B cell (primary cell): ENCODE results near the gene ST8SIA5. TPM values are rescaled to one million over a fixed set of nuclear protein-coding genes. Genes with fewer than 3 reads are reported as not detected.

Experiments
- ATAC-seq: fragments of 200-7000 bp; cut with Tn5 transposase; one replicate; pipeline ENCODE4 v1.10.0; 2021; ENCODE audit warnings: low read depth, mild to moderate bottlenecking, moderate number of reproducible peaks, moderate library complexity
- CTCF ChIA-PET: fragments of 350-600 bp; sonication (Branson Sonifier 250); formaldehyde crosslinking; loops from one replicate; lab custom pipeline; 2021; ENCODE audit warnings: antibody characterized with exemption, inconsistent platforms; lab: Charles Lee
- POLR2A ChIA-PET: fragments of 350-600 bp; sonication (Branson Sonifier 250); formaldehyde crosslinking; loops from one replicate; lab custom pipeline; 2021; ENCODE audit warnings: antibody characterized with exemption; lab: Charles Lee
- DNase-seq: peaks from one replicate; pipeline ENCODE4 v3.0.0; 2013
- H2AFZ ChIP-seq: 2 replicates; pipeline ENCODE4 v1.6.1; 2012; ENCODE audit warnings: mild to moderate bottlenecking, low read depth, low read length; ENCODE audit not compliant: insufficient read depth, poor library complexity, severe bottlenecking
- H3K27ac ChIP-seq, 2 donors: 1 replicate in 1 of 2; 2 replicates in 1 of 2; pipeline ENCODE4 v1.5.1; 2012 to 2013; ENCODE audit warnings: low read length in 2 of 2, mild to moderate bottlenecking in 2 of 2, moderate library complexity in 1 of 2
- H3K27me3 ChIP-seq, 4 experiments: fragments of 200-600 bp in 1 of 4; sonication (generic) in 1 of 4; replicated peaks in 1 of 4; 1 replicate in 2 of 4; 2 replicates in 2 of 4; pipeline versions ENCODE4 v1.6.1 to v1.7.0; 2013 to 2016; ENCODE audit warnings: low read length in 3 of 4, mild to moderate bottlenecking in 2 of 4, mixed read lengths in 1 of 4, moderate library complexity in 1 of 4; ENCODE audit not compliant: insufficient read depth in 4 of 4, control insufficient read depth in 3 of 4; ENCODE audit errors: control extremely low read depth in 1 of 4
- H3K36me3 ChIP-seq, 2 experiments: replicated peaks in 1 of 2; 1 replicate in 1 of 2; 2 replicates in 1 of 2; pipeline versions ENCODE4 v1.6.1 to v1.7.1; 2013; ENCODE audit warnings: low read length in 1 of 2; ENCODE audit not compliant: insufficient read depth in 2 of 2, control insufficient read depth in 1 of 2; ENCODE audit errors: control extremely low read depth in 1 of 2, extremely low read depth in 1 of 2
- H3K4me1 ChIP-seq, 2 donors: fragments of 200-600 bp in 1 of 2; sonication (generic) in 1 of 2; 1 replicate in 1 of 2; 2 replicates in 1 of 2; pipeline versions ENCODE4 v1.5.1 to v1.6.1; 2013 to 2017; ENCODE audit warnings: low read length in 2 of 2; ENCODE audit not compliant: control insufficient read depth in 2 of 2, insufficient read depth in 2 of 2
- H3K4me2 ChIP-seq: replicated peaks from 2 replicates; pipeline ENCODE3; 2012; ENCODE audit warnings: mild to moderate bottlenecking, low read depth, low read length; ENCODE audit not compliant: poor library complexity, severe bottlenecking
- H3K4me3 ChIP-seq, 5 experiments: fragments of 200-600 bp in 1 of 5; sonication (generic) in 1 of 5; 1 replicate in 3 of 5; 2 replicates in 2 of 5; pipeline versions ENCODE4 v1.5.1 to v1.7.0; 2011 to 2016; ENCODE audit warnings: low read length in 4 of 5, mild to moderate bottlenecking in 4 of 5, low read depth in 2 of 5, control low read depth in 1 of 5, moderate library complexity in 1 of 5; ENCODE audit not compliant: insufficient read depth in 1 of 5; ENCODE audit errors: control extremely low read depth in 1 of 5, extremely low read depth in 1 of 5
- H3K79me2 ChIP-seq: fragments of 200-600 bp; sonication (generic); one replicate; pipeline ENCODE4 v1.6.0; 2016; ENCODE audit warnings: low read length; ENCODE audit not compliant: control insufficient read depth, insufficient read depth
- H3K9ac ChIP-seq: fragments of 200-600 bp; sonication (generic); 2 replicates; pipeline ENCODE4 v1.6.1; 2017; ENCODE audit warnings: mild to moderate bottlenecking, low read length, moderate library complexity
- H3K9me3 ChIP-seq, 3 donors: one replicate each; pipeline versions ENCODE4 v1.6.1 to v1.7.1; 2013; ENCODE audit warnings: low read length in 2 of 3; ENCODE audit not compliant: control insufficient read depth in 2 of 3, insufficient read depth in 1 of 3; ENCODE audit errors: control extremely low read depth in 1 of 3
- H4K20me1 ChIP-seq: 2 replicates; pipeline ENCODE4 v1.6.0; 2012; ENCODE audit warnings: mild to moderate bottlenecking, low read length; ENCODE audit not compliant: insufficient read depth, control insufficient read depth, poor library complexity, severe bottlenecking
- H3K27ac Mint-ChIP-seq: one replicate; pipeline ENCODE4 v1.8.0; 2021; ENCODE audit warnings: mixed read lengths
- H3K27me3 Mint-ChIP-seq: one replicate; pipeline ENCODE4 v1.8.0; 2021; ENCODE audit warnings: mixed read lengths
- H3K4me1 Mint-ChIP-seq: one replicate; pipeline ENCODE4 v1.8.0; 2021; ENCODE audit warnings: mixed read lengths
- H3K4me3 Mint-ChIP-seq: one replicate; pipeline ENCODE4 v1.8.0; 2021; ENCODE audit warnings: mixed read lengths
- H3K9me3 Mint-ChIP-seq: one replicate; pipeline ENCODE4 v1.8.0; 2022; ENCODE audit warnings: mixed read lengths; ENCODE audit not compliant: insufficient read depth
- CTCF ChIP-seq: fragments of 200-600 bp; IDR thresholded peaks from one replicate; pipeline ENCODE4 v1.8.0; 2022; ENCODE audit warnings: antibody characterized with exemption, mild to moderate bottlenecking
- EZH2 ChIP-seq: IDR thresholded peaks from 2 replicates; pipeline ENCODE4 v1.6.1; 2012; ENCODE audit warnings: borderline replicate concordance, low read depth, mild to moderate bottlenecking, moderate library complexity, low read length; ENCODE audit not compliant: insufficient read depth, poor library complexity, severe bottlenecking
- WGBS: methylation state at CpG from one replicate; pipeline ENCODE4 v1.1.5; 2013; ENCODE audit warnings: missing lambda C conversion rate; ENCODE audit not compliant: insufficient coverage; 5-methylcytosine and 5-hydroxymethylcytosine counted together
- intact Hi-C: fragments of 100-400 bp; cut with micrococcal nuclease; formaldehyde crosslinking; loops from one replicate; pipeline ENCODE4 v1.10.0; 2022
- polyA plus RNA-seq: library from polyadenylated mRNA; depleted of rRNA; stranded (reverse); fragments of >200 nt; gene quantifications from 2 replicates; pipeline ENCODE4 v1.2.3, GENCODE V29; 2012
- total RNA-seq, 2 donors: library from RNA; stranded (reverse); fragments of 120-200 nt in 1 of 2; gene quantifications; 1 replicate in 1 of 2; 2 replicates in 1 of 2; pipeline versions ENCODE4 v1.2.3 to v1.2.4, GENCODE V29; 2013 to 2022

The ST8SIA5 gene
- total and polyA plus RNA-seq, 2 donors (not counting 1 experiment from before 2014, with no cell fraction given), result not detected

- ATAC-seq (no peak), DNase-seq (no peak)
- Histone ChIP-seq H3K9me3 (no peaks in the 10 kb centered on the region), H3K27me3 (no peaks in the 10 kb centered on the region), H3K36me3 (no peaks in the 10 kb centered on the region), H3K4me2 (no peak overlapping the region), H3K79me2 (no peaks in the 10 kb centered on the region), H3K4me1 (no peaks in the 10 kb centered on the region), H3K9ac (no peak overlapping the region), H2AFZ (no peak overlapping the region), H3K27ac (no peak overlapping the region), H3K4me3 (no peak overlapping the region), H4K20me1 (no peaks in the 10 kb centered on the region)
- ChIA-PET CTCF (no interaction called here), POLR2A (no interaction called here)
- WGBS, result 100% methylated on average over 1 of the region's 5 CpGs
- Mint-ChIP-seq H3K9me3 (no peaks in the 10 kb centered on the region), H3K4me1 (peaks cover 6% of the 10 kb centered on the region), H3K27me3 (peaks cover 20% of the 10 kb centered on the region), H3K27ac (no peak overlapping the region), H3K4me3 (no peak overlapping the region)
- TF ChIP-seq EZH2 (no peak), CTCF (no peak)
- intact Hi-C loops, result no loop called here
Measured at GRCh38 chr18:46715062-46715461, 41.8 kb downstream of the ST8SIA5 start.

- CTCF ChIA-PET, result no interaction called here
- TF ChIP-seq CTCF, result no peak
- TF ChIP-seq EZH2, result no peak
- Histone ChIP-seq H3K27ac (no peak overlapping the region), H2AFZ (no peak overlapping the region), H3K4me1 (no peaks in the 10 kb centered on the region), H3K9me3 (no peaks in the 10 kb centered on the region), H3K36me3 (no peaks in the 10 kb centered on the region), H4K20me1 (no peaks in the 10 kb centered on the region), H3K4me2 (no peak overlapping the region), H3K79me2 (no peaks in the 10 kb centered on the region), H3K27me3 (no peaks in the 10 kb centered on the region), H3K4me3 (no peak overlapping the region), H3K9ac (no peak overlapping the region)
- intact Hi-C loops, result no loop called here
- DNase-seq (no peak), ATAC-seq (no peak)
- WGBS, result 73% methylated on average over 4 of the region's 5 CpGs
- H3K9me3 Mint-ChIP-seq, result no peaks in the 10 kb centered on the region
- H3K4me3 Mint-ChIP-seq, result no peak overlapping the region
- H3K4me1 Mint-ChIP-seq, result peaks cover 6% of the 10 kb centered on the region
- no peak overlapping the region for H3K27ac Mint-ChIP-seq
- H3K27me3 Mint-ChIP-seq, result peaks cover 4% of the 10 kb centered on the region
- POLR2A ChIA-PET, result no interaction called here
Measured at GRCh38 chr18:46712406-46712805, 44.4 kb downstream of the ST8SIA5 start.
